HepG2 (cell line): ENCODE data around the gene CCDC150. TPM values are rescaled to one million over a fixed set of nuclear protein-coding genes. Genes with fewer than 3 reads are reported as not detected.

Experiments
- CBX1 ChIP-seq: IDR thresholded peaks from one replicate; pipeline ENCODE4 v1.6.1; 2016; ENCODE audit warnings: antibody characterized with exemption, low read depth
- ELF1 ChIP-seq: sonication (generic); formaldehyde crosslinking; IDR thresholded peaks from 2 replicates; pipeline ENCODE4 v1.4.0; 2020; ENCODE audit warnings: missing genetic modification reagents
- polyA plus RNA-seq, 8 experiments: library from polyadenylated mRNA; depleted of rRNA in 3 of 8; stranded (reverse) in 7 of 8; unstranded in 1 of 8; fragments of >200 nt; fragmentation: Illumina TruSeq in 4 of 8; extraction: Trizol in 4 of 8; gene quantifications; 2 replicates each; pipeline versions ENCODE4 v1.2.1 to v1.2.3, GENCODE V29; 2011 to 2016; ENCODE audit warnings: low read depth in 4 of 8, missing spikeins in 1 of 8, mixed read lengths in 1 of 8; ENCODE audit not compliant: insufficient read depth in 1 of 8
- total RNA-seq, 5 experiments: library from RNA; depleted of rRNA; stranded (reverse); fragments of >200 nt; fragmentation: Illumina TruSeq; extraction: Trizol; gene quantifications; 2 replicates each; pipeline ENCODE4 v1.2.3, GENCODE V29; 2016; ENCODE audit warnings: low read depth in 1 of 5
- TF ChIP-seq, protein P1 (sequence below): sonication (generic); formaldehyde crosslinking; IDR thresholded peaks from 2 replicates; pipeline ENCODE4 v1.4.0; 2020; ENCODE audit warnings: mild to moderate bottlenecking, missing genetic modification reagents
- TF ChIP-seq, protein P2 (sequence below): sonication (generic); formaldehyde crosslinking; IDR thresholded peaks from 2 replicates; pipeline ENCODE4 v1.5.0; 2020; ENCODE audit warnings: missing genetic modification reagents, mild to moderate bottlenecking, borderline replicate concordance
- TF ChIP-seq, protein P3 (sequence below): sonication (generic); formaldehyde crosslinking; IDR thresholded peaks from 2 replicates; pipeline ENCODE4 v1.5.0; 2020; ENCODE audit warnings: missing genetic modification reagents

CCDC150 gene
- total and polyA plus RNA-seq, 2 of the 13 experiments (the other 11 are each of a cell fraction or from before 2014, with no cell fraction given) = 14.9 to 32.6 TPM

DNA sequence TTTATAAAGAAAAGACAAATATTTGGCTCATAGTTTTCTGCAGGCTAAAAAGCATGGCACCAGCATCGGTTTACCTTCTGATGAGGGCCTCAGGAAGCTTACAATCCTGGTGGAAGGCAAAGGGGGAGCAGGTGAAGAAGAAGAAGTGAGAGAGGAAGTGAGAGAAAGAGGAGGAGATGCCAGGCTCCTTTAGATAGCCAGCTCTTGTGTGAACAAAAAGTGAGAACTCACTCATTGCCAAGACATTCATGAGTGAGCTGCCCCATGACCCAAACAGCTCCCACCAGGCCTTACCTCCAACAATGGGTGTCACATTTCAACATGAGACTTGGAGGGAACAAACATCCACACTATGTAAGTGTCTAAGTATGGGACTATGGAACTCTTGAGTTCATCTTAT is 14.3 kb downstream of the CCDC150 start (continued):
- TF ChIP-seq, protein P1, sequence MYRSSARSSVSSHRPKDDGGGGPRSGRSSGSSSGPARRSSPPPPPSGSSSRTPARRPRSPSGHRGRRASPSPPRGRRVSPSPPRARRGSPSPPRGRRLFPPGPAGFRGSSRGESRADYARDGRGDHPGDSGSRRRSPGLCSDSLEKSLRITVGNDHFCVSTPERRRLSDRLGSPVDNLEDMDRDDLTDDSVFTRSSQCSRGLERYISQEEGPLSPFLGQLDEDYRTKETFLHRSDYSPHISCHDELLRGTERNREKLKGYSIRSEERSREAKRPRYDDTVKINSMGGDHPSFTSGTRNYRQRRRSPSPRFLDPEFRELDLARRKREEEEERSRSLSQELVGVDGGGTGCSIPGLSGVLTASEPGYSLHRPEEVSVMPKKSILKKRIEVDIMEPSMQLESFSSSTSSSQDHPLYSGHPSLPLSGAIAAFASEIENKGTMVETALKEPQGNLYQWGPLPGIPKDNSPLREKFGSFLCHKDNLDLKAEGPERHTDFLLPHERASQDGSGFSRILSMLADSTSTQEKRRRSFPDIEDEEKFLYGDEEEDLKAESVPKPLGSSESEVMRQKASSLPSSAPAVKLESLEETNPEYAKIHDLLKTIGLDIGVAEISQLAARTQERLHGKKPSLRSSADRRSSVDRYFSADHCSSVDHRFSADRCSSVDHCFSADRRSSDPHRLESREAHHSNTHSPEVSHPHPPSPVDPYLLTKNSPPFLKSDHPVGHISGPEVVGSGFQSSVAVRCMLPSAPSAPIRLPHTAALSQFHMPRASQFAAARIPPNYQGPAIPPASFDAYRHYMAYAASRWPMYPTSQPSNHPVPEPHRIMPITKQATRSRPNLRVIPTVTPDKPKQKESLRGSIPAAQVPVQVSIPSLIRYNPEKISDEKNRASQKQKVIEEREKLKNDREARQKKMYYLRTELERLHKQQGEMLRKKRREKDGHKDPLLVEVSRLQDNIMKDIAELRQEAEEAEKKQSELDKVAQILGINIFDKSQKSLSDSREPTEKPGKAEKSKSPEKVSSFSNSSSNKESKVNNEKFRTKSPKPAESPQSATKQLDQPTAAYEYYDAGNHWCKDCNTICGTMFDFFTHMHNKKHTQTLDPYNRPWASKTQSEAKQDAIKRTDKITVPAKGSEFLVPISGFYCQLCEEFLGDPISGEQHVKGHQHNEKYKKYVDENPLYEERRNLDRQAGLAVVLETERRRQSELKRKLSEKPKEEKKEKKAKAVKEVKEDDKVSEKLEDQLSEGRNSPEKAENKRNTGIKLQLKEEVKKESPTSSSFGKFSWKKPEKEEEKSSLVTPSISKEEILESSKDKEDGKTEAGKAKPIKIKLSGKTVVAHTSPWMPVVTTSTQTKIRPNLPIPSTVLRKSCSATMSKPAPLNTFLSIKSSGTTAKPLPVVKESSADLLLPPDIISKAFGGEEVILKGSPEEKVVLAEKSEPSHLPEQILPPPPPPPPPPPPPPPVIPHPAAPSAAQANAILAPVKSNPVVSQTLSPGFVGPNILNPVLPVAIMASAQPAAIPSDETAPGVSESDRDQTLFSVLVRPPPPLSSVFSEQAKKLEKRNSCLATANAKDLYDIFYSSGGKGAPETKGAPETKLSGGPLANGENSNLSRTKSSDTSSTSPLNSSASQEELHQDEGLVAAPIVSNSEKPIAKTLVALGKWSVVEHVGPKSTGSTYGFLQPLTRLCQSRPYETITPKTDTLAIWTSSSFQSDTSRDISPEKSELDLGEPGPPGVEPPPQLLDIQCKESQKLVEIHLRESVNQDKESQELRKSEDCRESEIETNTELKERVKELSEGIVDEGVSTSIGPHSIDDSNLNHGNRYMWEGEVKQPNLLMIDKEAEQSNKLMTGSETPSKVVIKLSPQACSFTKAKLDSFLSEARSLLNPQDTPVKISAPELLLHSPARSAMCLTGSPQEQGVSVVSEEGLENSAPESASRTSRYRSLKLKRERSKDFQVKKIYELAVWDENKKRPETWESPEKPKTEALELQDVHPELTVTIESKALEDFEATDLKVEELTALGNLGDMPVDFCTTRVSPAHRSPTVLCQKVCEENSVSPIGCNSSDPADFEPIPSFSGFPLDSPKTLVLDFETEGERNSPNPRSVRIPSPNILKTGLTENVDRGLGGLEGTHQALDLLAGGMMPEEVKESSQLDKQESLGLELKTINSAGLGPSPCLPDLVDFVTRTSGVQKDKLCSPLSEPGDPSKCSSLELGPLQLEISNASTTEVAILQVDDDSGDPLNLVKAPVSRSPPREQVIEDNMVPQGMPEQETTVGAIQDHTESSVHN = no peak
- TF ChIP-seq, protein P2, sequence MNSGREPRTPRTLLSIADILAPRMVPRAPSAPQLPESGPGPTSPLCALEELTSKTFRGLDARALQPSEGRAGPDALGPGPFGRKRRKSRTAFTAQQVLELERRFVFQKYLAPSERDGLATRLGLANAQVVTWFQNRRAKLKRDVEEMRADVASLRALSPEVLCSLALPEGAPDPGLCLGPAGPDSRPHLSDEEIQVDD (CRISPR knock-in tag) = no peak
- no peak for TF ChIP-seq ELF1
- TF ChIP-seq, protein P3, sequence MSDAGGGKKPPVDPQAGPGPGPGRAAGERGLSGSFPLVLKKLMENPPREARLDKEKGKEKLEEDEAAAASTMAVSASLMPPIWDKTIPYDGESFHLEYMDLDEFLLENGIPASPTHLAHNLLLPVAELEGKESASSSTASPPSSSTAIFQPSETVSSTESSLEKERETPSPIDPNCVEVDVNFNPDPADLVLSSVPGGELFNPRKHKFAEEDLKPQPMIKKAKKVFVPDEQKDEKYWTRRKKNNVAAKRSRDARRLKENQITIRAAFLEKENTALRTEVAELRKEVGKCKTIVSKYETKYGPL (CRISPR knock-in tag) = no peak
- no peak for TF ChIP-seq CBX1
